Stimulated activated CD4-positive, alpha-beta T cell treated with anti-CD3 and anti-CD28 coated beads, Interleukin-4, amount 100 ng/mL, for 48 hours (primary cell): Measurements from ENCODE around the gene CREB1.
"Not testable (repeated sequence)": the region's sequence is repeated elsewhere in the genome, so short reads cannot be mapped to it uniquely, and the experiment has no call there.

ENCODE experiments used
- DNase-seq, 2 donors: peaks; one replicate each; pipeline ENCODE4 v3.0.0-alpha.2; 2020; ENCODE audit warnings: low read depth in 2 of 2

The CREB1 gene

GRCh38 chr2:207617011-207617671 is 87.4 kb downstream of the CREB1 start:
- no peak for DNase-seq

DNA sequence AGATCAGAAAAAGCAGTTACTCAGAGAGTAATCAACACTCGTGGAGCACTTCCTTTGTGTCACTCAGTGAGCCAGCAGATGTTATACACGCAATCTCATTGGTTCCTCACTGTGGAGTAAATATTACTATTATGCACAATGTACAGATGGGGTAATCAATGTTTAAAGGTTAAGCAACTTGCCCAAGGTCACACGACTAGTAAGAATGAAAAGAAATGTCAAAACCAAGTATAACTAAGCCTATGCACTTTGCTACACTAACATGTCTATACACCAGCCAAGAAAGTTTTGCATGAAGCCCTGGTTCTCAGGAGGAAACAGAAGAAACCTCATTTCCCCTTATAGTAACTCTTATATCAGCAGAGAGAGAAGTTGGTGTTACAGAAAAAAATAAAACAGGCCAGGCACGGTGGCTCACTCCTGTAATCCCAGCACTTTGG is 90.0 kb downstream of the CREB1 start:
- no peak for DNase-seq

GRCh38 chr2:207621501-207622039 is 91.8 kb downstream of the CREB1 start:
- DNase-seq, result no peak

- peak; percentile 52 to 53 for DNase-seq
Measured at GRCh38 chr2:207624185-207625013, 94.6 kb downstream of the CREB1 start.

GRCh38 chr2:207625014-207625907 is 95.5 kb downstream of the CREB1 start, which contains the start of gene METTL21A:
METTL21A (minus strand) TSS chr2:207625394; CDS start chr2:207624375, 1,019 bp downstream.
- DNase-seq, result peak; percentile 82 to 91

- no peak for DNase-seq
Measured at GRCh38 chr2:207629553-207629952, 99.8 kb downstream of the CREB1 start.

DNA sequence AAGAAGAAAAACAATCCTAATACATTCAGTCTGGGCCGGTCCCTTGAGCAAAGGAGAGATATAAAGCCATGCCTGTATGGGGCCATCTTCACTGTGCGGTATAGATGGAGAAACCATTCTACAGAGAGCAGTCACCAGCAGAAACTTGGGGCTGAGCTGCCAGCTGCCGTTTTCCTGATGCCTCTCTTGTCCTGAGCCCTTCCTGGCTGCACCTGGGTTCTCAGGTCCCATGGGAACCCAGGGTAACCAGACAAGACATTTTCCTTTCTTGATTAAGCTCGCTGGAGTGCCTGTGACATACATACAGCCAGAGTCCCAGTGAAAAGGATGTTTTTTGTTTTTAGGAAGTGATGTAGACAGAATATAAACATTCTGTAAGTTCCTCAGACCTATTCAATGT is 100.7 kb downstream of the CREB1 start:
- no peak for DNase-seq

- DNase-seq, result no peak
Measured at GRCh38 chr2:207632575-207633493, 103.1 kb downstream of the CREB1 start.

DNA sequence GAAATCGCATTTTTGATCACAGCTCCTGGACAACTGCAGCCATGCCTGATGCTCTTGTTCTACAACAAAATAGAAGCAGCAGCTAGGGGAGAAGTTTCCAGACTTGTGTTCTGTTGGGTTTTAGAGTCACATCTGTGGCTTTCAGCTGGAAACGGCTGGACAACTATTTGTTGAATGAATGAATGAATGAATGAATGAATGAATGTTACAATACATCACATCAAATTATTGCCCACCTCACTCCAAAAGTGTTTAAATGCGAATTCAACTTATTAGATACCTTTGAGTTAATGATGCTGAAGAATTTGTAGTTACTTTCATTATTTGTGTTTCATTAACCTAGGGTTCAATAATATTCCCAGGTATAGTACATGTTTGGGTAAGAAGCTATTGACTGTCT is 103.9 kb downstream of the CREB1 start:
- no peak for DNase-seq

- no peak for DNase-seq
Measured at GRCh38 chr2:207635468-207636200, 105.9 kb downstream of the CREB1 start.

DNA sequence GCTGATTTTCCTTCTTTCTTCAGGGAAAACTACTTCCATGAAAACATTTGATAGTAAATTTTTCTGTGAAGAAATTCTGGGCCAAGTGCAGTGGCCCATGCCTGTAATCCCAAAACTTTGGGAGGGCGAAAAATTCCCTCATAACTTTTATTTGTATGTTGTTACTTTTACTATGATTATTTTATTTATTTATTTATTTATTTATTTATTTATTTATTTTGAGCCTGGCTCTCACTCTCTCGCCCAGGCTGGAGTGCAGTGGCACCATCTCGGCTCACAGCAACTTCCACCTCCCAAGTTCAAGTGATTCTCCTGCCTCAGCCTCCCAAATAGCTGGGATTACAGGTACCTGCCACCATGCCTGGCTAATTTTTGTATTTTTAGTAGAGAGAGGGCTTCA is 109.5 kb downstream of the CREB1 start:
- DNase-seq, result not testable (repeated sequence)

GRCh38 chr2:207640160-207640559 is 110.4 kb downstream of the CREB1 start:
- DNase-seq, result no peak

- DNase-seq, result no peak
Measured at GRCh38 chr2:207640661-207641060, 110.9 kb downstream of the CREB1 start.

GRCh38 chr2:207643892-207644291 is 114.1 kb downstream of the CREB1 start:
- DNase-seq, result no peak

DNA sequence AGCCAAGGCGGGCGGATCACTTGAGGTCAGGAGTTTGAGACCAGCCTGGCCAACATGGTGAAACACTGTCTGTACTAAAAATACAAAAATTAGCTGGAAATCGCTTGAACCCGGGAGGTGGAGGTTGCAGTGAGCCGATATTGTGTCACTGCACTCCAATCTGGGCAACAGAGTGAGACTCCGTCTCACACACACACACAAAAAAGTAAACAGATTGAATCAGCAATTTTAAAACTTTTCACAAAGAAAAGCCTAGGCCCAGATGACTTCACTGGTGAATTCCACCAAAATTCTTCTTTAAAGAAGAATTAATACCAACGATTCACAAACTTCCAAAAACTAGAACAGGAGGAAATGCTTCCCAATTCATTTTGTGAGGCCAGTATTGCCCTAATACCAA is 116.8 kb downstream of the CREB1 start:
- DNase-seq, result not testable (repeated sequence)
